H9 (cell line): ENCODE measurements around the gene GLYATL3. TPM values are rescaled to one million over a fixed set of nuclear protein-coding genes. Genes with fewer than 3 reads are reported as not detected.

Source experiments
- DNase-seq: peaks from one replicate; pipeline ENCODE4 v3.0.0-alpha.2; 2017
- H2AFZ ChIP-seq: one replicate; pipeline ENCODE4 v1.6.1; 2013; ENCODE audit warnings: mild to moderate bottlenecking, low read length, control low read depth, moderate library complexity
- H2AK5ac ChIP-seq: 2 replicates; pipeline ENCODE4 v1.6.1; 2013; ENCODE audit warnings: low read length, control low read depth, mixed read lengths; ENCODE audit not compliant: insufficient read length
- H2BK120ac ChIP-seq: one replicate; pipeline ENCODE4 v1.6.1; 2013; ENCODE audit warnings: low read depth, mild to moderate bottlenecking, low read length, control low read depth, inconsistent platforms; ENCODE audit not compliant: poor library complexity, severe bottlenecking
- H2BK12ac ChIP-seq: 2 replicates; pipeline ENCODE4 v1.6.1; 2013; ENCODE audit warnings: low read length, control low read depth, mixed read lengths, low read depth; ENCODE audit not compliant: insufficient read length
- H2BK15ac ChIP-seq: 2 replicates; pipeline ENCODE4 v1.6.1; 2013; ENCODE audit warnings: low read depth, low read length, control low read depth
- H2BK20ac ChIP-seq: one replicate; pipeline ENCODE4 v1.6.1; 2013; ENCODE audit warnings: low read depth, mild to moderate bottlenecking, low read length, control low read depth, inconsistent platforms; ENCODE audit not compliant: poor library complexity, severe bottlenecking
- H2BK5ac ChIP-seq: 2 replicates; pipeline ENCODE4 v1.6.1; 2013; ENCODE audit warnings: low read length, control low read depth, mixed read lengths; ENCODE audit not compliant: insufficient read length
- H3K14ac ChIP-seq: 2 replicates; pipeline ENCODE4 v1.6.1; 2013; ENCODE audit warnings: low read length, control low read depth; ENCODE audit not compliant: insufficient read depth
- H3K18ac ChIP-seq: 2 replicates; pipeline ENCODE4 v1.6.1; 2013; ENCODE audit warnings: low read depth, mild to moderate bottlenecking, mixed read lengths, low read length, control low read depth; ENCODE audit not compliant: insufficient read length
- H3K23ac ChIP-seq: 2 replicates; pipeline ENCODE4 v1.6.1; 2013; ENCODE audit warnings: low read length, control low read depth, mixed read lengths, low read depth; ENCODE audit not compliant: insufficient read length
- H3K23me2 ChIP-seq: 2 replicates; pipeline ENCODE4 v1.6.1; 2013; ENCODE audit warnings: low read depth, mild to moderate bottlenecking, mixed read lengths, low read length, control low read depth; ENCODE audit not compliant: insufficient read length, poor library complexity, severe bottlenecking
- H3K27ac ChIP-seq: 2 replicates; pipeline ENCODE4 v1.5.1; 2013; ENCODE audit warnings: low read length, control low read depth, mixed read lengths, low read depth; ENCODE audit not compliant: insufficient read length
- H3K27me3 ChIP-seq: 2 replicates; pipeline ENCODE4 v1.6.1; 2013; ENCODE audit warnings: low read length, control low read depth, inconsistent platforms; ENCODE audit not compliant: insufficient read depth
- H3K4ac ChIP-seq: 2 replicates; pipeline ENCODE4 v1.6.1; 2013; ENCODE audit warnings: low read depth, mild to moderate bottlenecking, control low read depth, inconsistent platforms, low read length, moderate library complexity
- H3K4me1 ChIP-seq: 2 replicates; pipeline ENCODE4 v1.6.1; 2013; ENCODE audit warnings: low read length, control low read depth, inconsistent platforms; ENCODE audit not compliant: insufficient read depth
- H3K4me2 ChIP-seq: 2 replicates; pipeline ENCODE4 v1.6.1; 2013; ENCODE audit warnings: low read length, control low read depth, mixed read lengths; ENCODE audit not compliant: insufficient read length, insufficient read depth
- H3K56ac ChIP-seq: 2 replicates; pipeline ENCODE4 v1.6.1; 2013; ENCODE audit warnings: low read depth, mild to moderate bottlenecking, mixed read lengths, low read length, control low read depth; ENCODE audit not compliant: insufficient read length
- H3K79me1 ChIP-seq: 2 replicates; pipeline ENCODE4 v1.6.1; 2013; ENCODE audit warnings: low read depth, mild to moderate bottlenecking, moderate library complexity, low read length, control low read depth, inconsistent platforms; ENCODE audit not compliant: insufficient read depth, poor library complexity, severe bottlenecking
- H3K79me2 ChIP-seq: 2 replicates; pipeline ENCODE4 v1.6.1; 2013; ENCODE audit warnings: low read length, control low read depth, inconsistent platforms; ENCODE audit not compliant: insufficient read depth
- H3K9ac ChIP-seq: 2 replicates; pipeline ENCODE4 v1.6.1; 2013; ENCODE audit warnings: low read length, control low read depth, mixed read lengths; ENCODE audit not compliant: insufficient read length; ENCODE audit errors: extremely low read depth
- H3K9me3 ChIP-seq: one replicate; pipeline ENCODE4 v1.6.1; 2013; ENCODE audit warnings: low read depth, low read length, inconsistent platforms; ENCODE audit not compliant: control insufficient read depth
- H3T11ph ChIP-seq: one replicate; pipeline ENCODE4 v1.6.1; 2013; ENCODE audit warnings: mild to moderate bottlenecking, low read length, control low read depth, inconsistent platforms
- H4K20me1 ChIP-seq: one replicate; pipeline ENCODE4 v1.6.1; 2013; ENCODE audit not compliant: control insufficient read depth, insufficient read length, insufficient read depth
- H4K5ac ChIP-seq: 2 replicates; pipeline ENCODE4 v1.6.1; 2013; ENCODE audit warnings: low read depth, mild to moderate bottlenecking, mixed read lengths, low read length, control low read depth; ENCODE audit not compliant: insufficient read length
- H4K8ac ChIP-seq: replicated peaks from 2 replicates; pipeline ENCODE4 v1.6.1; 2013; ENCODE audit warnings: low read length, control low read depth, mixed read lengths, low read depth; ENCODE audit not compliant: insufficient read length
- H4K91ac ChIP-seq: 2 replicates; pipeline ENCODE4 v1.6.1; 2013; ENCODE audit warnings: low read depth, mild to moderate bottlenecking, moderate library complexity, mixed read lengths, low read length, control low read depth; ENCODE audit not compliant: insufficient read length
- H3K27ac Mint-ChIP-seq, 3 experiments: 2 replicates in 2 of 3; 3 replicates in 1 of 3; pipeline ENCODE4 v1.8.0; 2020 to 2021; ENCODE audit warnings: mixed read lengths in 3 of 3, mild to moderate bottlenecking in 1 of 3, moderate library complexity in 1 of 3
- H3K27me3 Mint-ChIP-seq: 2 replicates; pipeline ENCODE4 v1.8.0; 2021; ENCODE audit warnings: low read depth, mild to moderate bottlenecking, moderate library complexity, mixed read lengths
- H3K36me3 Mint-ChIP-seq, 3 experiments: 2 replicates in 2 of 3; 3 replicates in 1 of 3; pipeline ENCODE4 v1.8.0; 2020 to 2021; ENCODE audit warnings: low read depth in 3 of 3, mixed read lengths in 3 of 3; ENCODE audit not compliant: insufficient read depth in 1 of 3
- H3K4me1 Mint-ChIP-seq, 2 experiments: 2 replicates each; pipeline ENCODE4 v1.8.0; 2020; ENCODE audit warnings: mixed read lengths in 2 of 2
- H3K4me3 Mint-ChIP-seq, 2 experiments: 2 replicates in 1 of 2; 3 replicates in 1 of 2; pipeline ENCODE4 v1.8.0; 2020 to 2021; ENCODE audit warnings: mild to moderate bottlenecking in 2 of 2, mixed read lengths in 2 of 2, moderate library complexity in 1 of 2
- H3K9me3 Mint-ChIP-seq, 2 experiments: 2 replicates in 1 of 2; 3 replicates in 1 of 2; pipeline ENCODE4 v1.8.0; 2020; ENCODE audit warnings: mild to moderate bottlenecking in 2 of 2, mixed read lengths in 2 of 2, moderate library complexity in 1 of 2
- CTCF ChIP-seq: fragments of 200-600 bp; sonication (generic); conservative IDR thresholded peaks from 3 replicates; pipeline ENCODE4 v1.8.0; 2021; ENCODE audit warnings: antibody characterized with exemption, mild to moderate bottlenecking
- WGBS: extraction: QIAGEN DNeasy Blood & Tissue Kit; methylation state at CpG from one replicate; pipeline ENCODE4 v1.1.7; 2013; ENCODE audit warnings: missing lambda C conversion rate, low lambda C conversion rate, mixed read lengths; ENCODE audit not compliant: insufficient read length; ENCODE audit errors: extremely low coverage; 5-methylcytosine and 5-hydroxymethylcytosine counted together
- total RNA-seq: library from RNA; stranded (reverse); gene quantifications from 2 replicates; pipeline ENCODE4 v1.2.1, GENCODE V29; 2021

The GLYATL3 gene
- total RNA-seq, 1 experiment from 2014 or later = not detected

DNA sequence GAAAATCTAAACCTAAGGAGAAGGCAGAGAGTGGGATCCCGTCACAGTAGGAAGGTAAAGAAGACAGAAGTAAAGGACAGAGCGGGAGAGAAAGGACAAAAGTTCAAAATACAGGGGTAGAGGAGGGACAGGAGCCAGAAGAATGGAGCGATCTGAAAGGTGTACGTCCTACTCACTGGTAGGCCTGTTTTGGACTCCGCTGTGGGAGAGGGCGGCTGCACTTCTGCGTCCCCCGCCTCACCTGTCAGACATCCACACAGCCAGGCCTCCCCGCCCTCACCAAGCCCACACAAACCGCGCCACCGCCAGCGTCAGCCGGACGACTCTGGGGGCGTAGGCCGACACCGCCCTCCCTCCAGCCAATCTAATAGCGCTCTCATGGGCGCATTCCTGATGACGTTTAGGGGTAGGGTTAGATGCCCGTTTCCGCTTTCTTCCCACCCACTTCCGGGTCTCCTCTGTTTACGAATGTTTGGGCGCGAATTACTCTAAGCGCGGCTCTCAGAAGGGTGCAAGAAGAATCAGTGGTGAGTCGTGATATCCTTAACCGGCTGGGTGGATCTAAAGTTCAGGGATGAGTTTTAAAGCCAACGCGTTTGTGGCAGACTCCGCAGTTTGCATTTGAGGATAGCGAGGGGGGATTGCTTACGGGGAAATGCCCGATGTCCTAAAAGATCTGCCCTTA, 36.7 kb upstream of the GLYATL3 start, which contains the start of the genes CENPQ and MMUT:
Gene CENPQ (plus strand): TSS at position 444 of the 685 bp plus-strand sequence. CDS start 6,807 bp downstream, outside the sequence.
Gene MMUT (minus strand): TSS at position 327 of the 685 bp plus-strand sequence. CDS start 3,787 bp downstream, outside the sequence.
- H3K27me3 Mint-ChIP-seq = no peaks in the 10 kb centered on the region
- Histone ChIP-seq H4K20me1 (no peaks in the 10 kb centered on the region), H3K79me1 (no peaks in the 10 kb centered on the region), H2BK5ac (peak within 1 kb of the TSS; percentile 85), H2BK120ac (peak within 1 kb of the TSS; percentile 70), H3K23ac (peak within 1 kb of the TSS; percentile 57), H3K79me2 (peaks cover 14% of the 10 kb centered on the region; the same call in 1 of the 2 replicates), H3K27ac (peak within 1 kb of the TSS; percentile 81), H4K8ac (peak within 1 kb of the TSS; percentile 67), H3K4me1 (no peaks in the 10 kb centered on the region), H3K23me2 (peaks cover 3% of the 10 kb centered on the region), H3K4ac (peak within 1 kb of the TSS; percentile 69; the same call in 1 of the 2 replicates), H4K5ac (peak within 1 kb of the TSS; percentile 86), H3K18ac (peak within 1 kb of the TSS; percentile 88), H4K91ac (no peak within 1 kb of the TSS), H3K56ac (no peak within 1 kb of the TSS), H3K9me3 (no peaks in the 10 kb centered on the region), H3K9ac (peak within 1 kb of the TSS; percentile 99), H3T11ph (peak within 1 kb of the TSS; percentile 85), H2AK5ac (peak within 1 kb of the TSS; percentile 41), H2BK15ac (no peak within 1 kb of the TSS), H3K4me2 (peak within 1 kb of the TSS; percentile 89), H2BK12ac (no peak within 1 kb of the TSS), H3K14ac (peak within 1 kb of the TSS; percentile 96; the same call in 1 of the 2 replicates), H2BK20ac (no peak within 1 kb of the TSS), H3K27me3 (no peaks in the 10 kb centered on the region), H2AFZ (peak within 1 kb of the TSS; percentile 87)
- peak within 1 kb of the TSS; percentile 98 to 99 for H3K4me3 Mint-ChIP-seq
- peak within 1 kb of the TSS; percentile 96 to 100 (median 99) for H3K27ac Mint-ChIP-seq
- no peak for TF ChIP-seq CTCF
- WGBS = no CpG with 5 or more reads among the region's 37 CpGs
- DNase-seq = peak; percentile 96
- H3K4me1 Mint-ChIP-seq = peaks cover 12 to 15% of the 10 kb centered on the region in 2 experiments
- H3K9me3 Mint-ChIP-seq = no peaks in the 10 kb centered on the region
- H3K36me3 Mint-ChIP-seq = peaks cover 0 to 4% (median 2%) of the 10 kb centered on the region in 3 experiments; a peak in 2 of 7 replicates
